ENCODE measurements around the gene UBTF.

UBTF gene

DNA sequence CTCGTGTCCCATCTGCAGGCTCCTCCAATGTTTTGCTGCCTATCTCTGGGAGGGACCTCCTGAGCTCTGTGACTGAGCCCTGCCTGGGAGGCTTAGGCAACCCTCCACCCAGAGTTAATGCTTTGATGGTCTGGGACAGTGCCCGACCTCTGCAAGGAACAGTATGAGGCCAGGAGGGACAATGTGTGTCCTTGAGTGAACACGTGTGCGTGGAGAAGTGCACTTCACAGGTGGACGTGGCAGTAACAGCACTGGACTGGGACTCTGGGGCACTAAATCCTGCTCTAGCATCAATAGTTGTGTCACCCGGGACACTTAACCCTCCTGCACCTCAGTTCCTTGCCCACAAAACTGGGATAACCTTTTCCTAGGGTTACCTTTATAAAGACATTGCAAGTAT lies 4.6 kb downstream of the UBTF start:
- Histone ChIP-seq H3K4me3 (ENCODE audit: low read depth, low read length) (no peak overlapping the region), H3K36me3 (ENCODE audit: control insufficient read depth in 2 of 2, insufficient read depth in 1 of 2, low read length in 2 of 2) (peaks cover 20 to 74% of the 10 kb centered on the region in 2 experiments), H3K27ac (ENCODE audit: extremely low read depth, low read depth, low read length) (no peak overlapping the region), H3K4me1 (ENCODE audit: control insufficient read depth, insufficient read depth, low read length) (no peaks in the 10 kb centered on the region), H3K9me3 (ENCODE audit: control insufficient read depth, insufficient read depth, low read depth, low read length) (no peaks in the 10 kb centered on the region)
- POLR2A ChIA-PET, result interaction anchor here (0.6 kb wide), 1 partner anchor 67 kb away, joined by 5 read pairs; no protein-coding TSS in a partner anchor
- CTCF ChIA-PET, result interaction anchor here (0.6 to 1.2 kb wide), 2 partner anchors 116 to 235 kb away, joined by 3 read pairs; no protein-coding TSS in a partner anchor
- TF ChIP-seq PRDM1 (tag by site-specific recombination; IDR thresholded peaks at IDR 0.05) (no peak), TRIM28 (IDR thresholded peaks at IDR 0.05; ENCODE audit: borderline replicate concordance, low read length) (no peak), ZNF596 (tag by site-specific recombination; IDR thresholded peaks at IDR 0.05) (no peak), EGR2 (tag by site-specific recombination; IDR thresholded peaks at IDR 0.05; ENCODE audit: low read depth) (no peak), ZNF830 (tag by site-specific recombination; IDR thresholded peaks at IDR 0.05; ENCODE audit: low read depth) (no peak), SETDB1 (IDR thresholded peaks at IDR 0.05; ENCODE audit: insufficient read length, low read length) (no peak), ZBTB48 (tag by site-specific recombination; IDR thresholded peaks at IDR 0.05) (no peak), ZBTB7A (tag by site-specific recombination; IDR thresholded peaks at IDR 0.05; ENCODE audit: low read depth) (no peak)
- TF ChIP-seq, protein P1, sequence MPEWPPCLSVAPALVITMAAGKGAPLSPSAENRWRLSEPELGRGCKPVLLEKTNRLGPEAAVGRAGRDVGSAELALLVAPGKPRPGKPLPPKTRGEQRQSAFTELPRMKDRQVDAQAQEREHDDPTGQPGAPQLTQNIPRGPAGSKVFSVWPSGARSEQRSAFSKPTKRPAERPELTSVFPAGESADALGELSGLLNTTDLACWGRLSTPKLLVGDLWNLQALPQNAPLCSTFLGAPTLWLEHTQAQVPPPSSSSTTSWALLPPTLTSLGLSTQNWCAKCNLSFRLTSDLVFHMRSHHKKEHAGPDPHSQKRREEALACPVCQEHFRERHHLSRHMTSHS (tag by site-specific recombination; IDR thresholded peaks at IDR 0.05), result no peak
- TF ChIP-seq, protein P2, sequence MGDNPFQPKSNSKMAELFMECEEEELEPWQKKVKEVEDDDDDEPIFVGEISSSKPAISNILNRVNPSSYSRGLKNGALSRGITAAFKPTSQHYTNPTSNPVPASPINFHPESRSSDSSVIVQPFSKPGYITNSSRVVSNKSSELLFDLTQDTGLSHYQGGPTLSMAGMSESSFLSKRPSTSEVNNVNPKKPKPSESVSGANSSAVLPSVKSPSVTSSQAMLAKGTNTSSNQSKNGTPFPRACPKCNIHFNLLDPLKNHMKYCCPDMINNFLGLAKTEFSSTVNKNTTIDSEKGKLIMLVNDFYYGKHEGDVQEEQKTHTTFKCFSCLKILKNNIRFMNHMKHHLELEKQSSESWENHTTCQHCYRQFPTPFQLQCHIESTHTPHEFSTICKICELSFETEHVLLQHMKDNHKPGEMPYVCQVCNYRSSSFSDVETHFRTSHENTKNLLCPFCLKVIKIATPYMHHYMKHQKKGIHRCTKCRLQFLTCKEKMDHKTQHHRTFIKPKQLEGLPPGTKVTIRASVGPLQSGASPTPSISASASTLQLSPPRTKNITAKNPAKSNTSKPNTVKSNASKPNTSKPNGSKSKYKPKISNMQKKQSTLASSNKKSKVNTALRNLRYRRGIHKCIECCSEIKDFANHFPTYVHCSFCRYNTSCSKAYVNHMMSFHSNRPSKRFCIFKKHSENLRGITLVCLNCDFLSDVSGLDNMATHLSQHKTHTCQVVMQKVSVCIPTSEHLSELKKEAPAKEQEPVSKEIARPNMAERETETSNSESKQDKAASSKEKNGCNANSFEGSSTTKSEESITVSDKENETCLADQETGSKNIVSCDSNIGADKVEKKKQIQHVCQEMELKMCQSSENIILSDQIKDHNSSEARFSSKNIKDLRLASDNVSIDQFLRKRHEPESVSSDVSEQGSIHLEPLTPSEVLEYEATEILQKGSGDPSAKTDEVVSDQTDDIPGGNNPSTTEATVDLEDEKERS (tag by site-specific recombination; IDR thresholded peaks at IDR 0.05), result no peak
- TF ChIP-seq, protein P3, sequence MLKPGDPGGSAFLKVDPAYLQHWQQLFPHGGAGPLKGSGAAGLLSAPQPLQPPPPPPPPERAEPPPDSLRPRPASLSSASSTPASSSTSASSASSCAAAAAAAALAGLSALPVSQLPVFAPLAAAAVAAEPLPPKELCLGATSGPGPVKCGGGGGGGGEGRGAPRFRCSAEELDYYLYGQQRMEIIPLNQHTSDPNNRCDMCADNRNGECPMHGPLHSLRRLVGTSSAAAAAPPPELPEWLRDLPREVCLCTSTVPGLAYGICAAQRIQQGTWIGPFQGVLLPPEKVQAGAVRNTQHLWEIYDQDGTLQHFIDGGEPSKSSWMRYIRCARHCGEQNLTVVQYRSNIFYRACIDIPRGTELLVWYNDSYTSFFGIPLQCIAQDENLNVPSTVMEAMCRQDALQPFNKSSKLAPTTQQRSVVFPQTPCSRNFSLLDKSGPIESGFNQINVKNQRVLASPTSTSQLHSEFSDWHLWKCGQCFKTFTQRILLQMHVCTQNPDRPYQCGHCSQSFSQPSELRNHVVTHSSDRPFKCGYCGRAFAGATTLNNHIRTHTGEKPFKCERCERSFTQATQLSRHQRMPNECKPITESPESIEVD (tag by site-specific recombination; IDR thresholded peaks at IDR 0.05), result no peak
- TF ChIP-seq, protein P4, sequence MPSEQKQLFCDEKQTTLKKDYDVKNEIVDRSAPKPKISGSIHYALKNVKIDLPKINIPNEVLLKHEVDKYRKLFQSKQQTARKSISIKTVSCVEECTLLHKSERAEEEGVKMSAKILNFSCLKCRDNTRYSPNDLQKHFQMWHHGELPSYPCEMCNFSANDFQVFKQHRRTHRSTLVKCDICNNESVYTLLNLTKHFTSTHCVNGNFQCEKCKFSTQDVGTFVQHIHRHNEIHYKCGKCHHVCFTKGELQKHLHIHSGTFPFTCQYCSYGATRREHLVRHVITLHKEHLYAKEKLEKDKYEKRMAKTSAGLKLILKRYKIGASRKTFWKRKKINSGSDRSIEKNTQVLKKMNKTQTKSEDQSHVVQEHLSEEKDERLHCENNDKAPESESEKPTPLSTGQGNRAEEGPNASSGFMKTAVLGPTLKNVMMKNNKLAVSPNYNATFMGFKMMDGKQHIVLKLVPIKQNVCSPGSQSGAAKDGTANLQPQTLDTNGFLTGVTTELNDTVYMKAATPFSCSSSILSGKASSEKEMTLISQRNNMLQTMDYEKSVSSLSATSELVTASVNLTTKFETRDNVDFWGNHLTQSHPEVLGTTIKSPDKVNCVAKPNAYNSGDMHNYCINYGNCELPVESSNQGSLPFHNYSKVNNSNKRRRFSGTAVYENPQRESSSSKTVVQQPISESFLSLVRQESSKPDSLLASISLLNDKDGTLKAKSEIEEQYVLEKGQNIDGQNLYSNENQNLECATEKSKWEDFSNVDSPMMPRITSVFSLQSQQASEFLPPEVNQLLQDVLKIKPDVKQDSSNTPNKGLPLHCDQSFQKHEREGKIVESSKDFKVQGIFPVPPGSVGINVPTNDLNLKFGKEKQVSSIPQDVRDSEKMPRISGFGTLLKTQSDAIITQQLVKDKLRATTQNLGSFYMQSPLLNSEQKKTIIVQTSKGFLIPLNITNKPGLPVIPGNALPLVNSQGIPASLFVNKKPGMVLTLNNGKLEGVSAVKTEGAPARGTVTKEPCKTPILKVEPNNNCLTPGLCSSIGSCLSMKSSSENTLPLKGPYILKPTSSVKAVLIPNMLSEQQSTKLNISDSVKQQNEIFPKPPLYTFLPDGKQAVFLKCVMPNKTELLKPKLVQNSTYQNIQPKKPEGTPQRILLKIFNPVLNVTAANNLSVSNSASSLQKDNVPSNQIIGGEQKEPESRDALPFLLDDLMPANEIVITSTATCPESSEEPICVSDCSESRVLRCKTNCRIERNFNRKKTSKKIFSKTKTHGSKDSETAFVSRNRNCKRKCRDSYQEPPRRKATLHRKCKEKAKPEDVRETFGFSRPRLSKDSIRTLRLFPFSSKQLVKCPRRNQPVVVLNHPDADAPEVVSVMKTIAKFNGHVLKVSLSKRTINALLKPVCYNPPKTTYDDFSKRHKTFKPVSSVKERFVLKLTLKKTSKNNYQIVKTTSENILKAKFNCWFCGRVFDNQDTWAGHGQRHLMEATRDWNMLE (tag by site-specific recombination; conservative IDR thresholded peaks at IDR 0.05; ENCODE audit: low read depth), result no peak
- TF ChIP-seq, protein P5, sequence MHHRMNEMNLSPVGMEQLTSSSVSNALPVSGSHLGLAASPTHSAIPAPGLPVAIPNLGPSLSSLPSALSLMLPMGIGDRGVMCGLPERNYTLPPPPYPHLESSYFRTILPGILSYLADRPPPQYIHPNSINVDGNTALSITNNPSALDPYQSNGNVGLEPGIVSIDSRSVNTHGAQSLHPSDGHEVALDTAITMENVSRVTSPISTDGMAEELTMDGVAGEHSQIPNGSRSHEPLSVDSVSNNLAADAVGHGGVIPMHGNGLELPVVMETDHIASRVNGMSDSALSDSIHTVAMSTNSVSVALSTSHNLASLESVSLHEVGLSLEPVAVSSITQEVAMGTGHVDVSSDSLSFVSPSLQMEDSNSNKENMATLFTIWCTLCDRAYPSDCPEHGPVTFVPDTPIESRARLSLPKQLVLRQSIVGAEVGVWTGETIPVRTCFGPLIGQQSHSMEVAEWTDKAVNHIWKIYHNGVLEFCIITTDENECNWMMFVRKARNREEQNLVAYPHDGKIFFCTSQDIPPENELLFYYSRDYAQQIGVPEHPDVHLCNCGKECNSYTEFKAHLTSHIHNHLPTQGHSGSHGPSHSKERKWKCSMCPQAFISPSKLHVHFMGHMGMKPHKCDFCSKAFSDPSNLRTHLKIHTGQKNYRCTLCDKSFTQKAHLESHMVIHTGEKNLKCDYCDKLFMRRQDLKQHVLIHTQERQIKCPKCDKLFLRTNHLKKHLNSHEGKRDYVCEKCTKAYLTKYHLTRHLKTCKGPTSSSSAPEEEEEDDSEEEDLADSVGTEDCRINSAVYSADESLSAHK (tag by site-specific recombination; IDR thresholded peaks at IDR 0.05), result no peak

Measured in HEK293 (cell line).